Measurements from ENCODE around the gene CREBBP. TPM values are rescaled to one million over a fixed set of nuclear protein-coding genes. Genes with fewer than 3 reads are reported as not detected.

CREBBP gene
- total RNA-seq, 1 experiment from 2014 or later, result 79.1 TPM

GRCh38 chr16:3861808-3862451 is 18.6 kb downstream of the CREBBP start:
- H4K91ac ChIP-seq (ENCODE audit: insufficient read length, low read depth, low read length), result no peak overlapping the region
- no peak overlapping the region for H3K18ac ChIP-seq (ENCODE audit: insufficient read length, low read depth, low read length)
- H4K20me1 ChIP-seq (ENCODE audit: control insufficient read depth, insufficient read depth, insufficient read length), result no peaks in the 10 kb centered on the region
- peaks cover 55 to 56% of the 10 kb centered on the region in 2 experiments for H3K4me1 Mint-ChIP-seq
- H3K36me3 Mint-ChIP-seq (ENCODE audit: insufficient read depth in 1 of 3, low read depth in 3 of 3), result no peaks in the 10 kb centered on the region
- H3K27ac Mint-ChIP-seq, result peak overlapping the region; percentile 16 to 93 (median 46); a peak in 4 of 7 replicates
- no peak overlapping the region for H4K5ac ChIP-seq (ENCODE audit: insufficient read length, low read depth, low read length)
- no peak overlapping the region for H2BK15ac ChIP-seq (ENCODE audit: low read depth, low read length)
- no peak overlapping the region for H3K4ac ChIP-seq (ENCODE audit: low read depth, low read length)
- H2AFZ ChIP-seq (ENCODE audit: low read length), result no peak overlapping the region
- no peaks in the 10 kb centered on the region for H3K27me3 Mint-ChIP-seq (ENCODE audit: low read depth)
- H3K27ac ChIP-seq (ENCODE audit: insufficient read length, low read depth, low read length), result no peak overlapping the region
- no peak overlapping the region for H2AK5ac ChIP-seq (ENCODE audit: insufficient read length, low read length)
- no peak overlapping the region for H3K56ac ChIP-seq (ENCODE audit: insufficient read length, low read depth, low read length)
- H2BK20ac ChIP-seq (ENCODE audit: low read depth, low read length, poor library complexity, severe bottlenecking), result no peak overlapping the region
- no peaks in the 10 kb centered on the region for H3K9me3 Mint-ChIP-seq
- H3K9me3 ChIP-seq (ENCODE audit: control insufficient read depth, low read depth, low read length), result no peaks in the 10 kb centered on the region
- H3K23ac ChIP-seq (ENCODE audit: insufficient read length, low read depth, low read length), result no peak overlapping the region
- H3K79me2 ChIP-seq (ENCODE audit: insufficient read depth, low read length), result peaks cover 30% of the 10 kb centered on the region; the same call in 1 of the 2 replicates
- H3K23me2 ChIP-seq (ENCODE audit: insufficient read length, low read depth, low read length, poor library complexity, severe bottlenecking), result no peaks in the 10 kb centered on the region
- H3K79me1 ChIP-seq (ENCODE audit: insufficient read depth, low read depth, low read length, poor library complexity, severe bottlenecking), result peaks cover 20% of the 10 kb centered on the region
- no peak overlapping the region for H3K9ac ChIP-seq (ENCODE audit: extremely low read depth, insufficient read length, low read length)
- no peak overlapping the region for H4K8ac ChIP-seq (replicated peaks; ENCODE audit: insufficient read length, low read depth, low read length)
- H2BK5ac ChIP-seq (ENCODE audit: insufficient read length, low read length), result no peak overlapping the region
- no peak for TF ChIP-seq CTCF (conservative IDR thresholded peaks at IDR 0.05)
- H3T11ph ChIP-seq (ENCODE audit: low read length), result no peak overlapping the region
- H3K4me3 Mint-ChIP-seq, result peak overlapping the region in 1 of 2 experiments; percentile 43; a peak in 1 of 5 replicates
- DNase-seq, result no peak
- no peak overlapping the region for H2BK12ac ChIP-seq (ENCODE audit: insufficient read length, low read depth, low read length)
- no CpG with 5 or more reads among the region's 12 CpGs for WGBS (ENCODE audit: extremely low coverage, insufficient read length, low lambda C conversion rate)
- no peak overlapping the region for H3K4me2 ChIP-seq (ENCODE audit: insufficient read depth, insufficient read length, low read length)
- H2BK120ac ChIP-seq (ENCODE audit: low read depth, low read length, poor library complexity, severe bottlenecking), result no peak overlapping the region
- no peaks in the 10 kb centered on the region for H3K27me3 ChIP-seq (ENCODE audit: insufficient read depth, low read length)
- H3K4me1 ChIP-seq (ENCODE audit: insufficient read depth, low read length), result peaks cover 7% of the 10 kb centered on the region
- H3K14ac ChIP-seq (ENCODE audit: insufficient read depth, low read length), result no peak overlapping the region

Data from H9 (cell line).